Measurements from ENCODE around the gene LYSMD1.

LYSMD1 gene

DNA sequence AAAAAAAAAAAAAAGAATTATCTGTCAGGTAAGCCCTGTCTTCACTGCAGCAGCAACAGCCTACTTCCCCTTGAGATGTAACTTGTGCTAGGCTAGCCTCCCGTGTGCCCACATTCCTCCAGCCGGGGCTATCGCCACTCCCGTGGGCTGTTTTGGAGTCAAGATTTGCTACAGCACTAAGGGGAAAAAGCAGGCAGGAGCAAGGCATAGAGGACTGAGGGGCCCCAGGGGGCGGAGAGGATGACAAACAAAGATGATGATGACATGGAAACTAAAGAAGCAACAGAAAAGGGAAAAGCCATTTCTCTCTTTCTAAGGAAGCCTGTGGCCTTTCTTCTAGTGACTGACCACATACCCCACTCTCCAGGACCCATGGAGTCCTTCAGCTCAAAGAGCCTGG is 7.4 kb downstream of the LYSMD1 start:
- no peak overlapping the region for H3K9ac ChIP-seq
- TF ChIP-seq, protein P1, sequence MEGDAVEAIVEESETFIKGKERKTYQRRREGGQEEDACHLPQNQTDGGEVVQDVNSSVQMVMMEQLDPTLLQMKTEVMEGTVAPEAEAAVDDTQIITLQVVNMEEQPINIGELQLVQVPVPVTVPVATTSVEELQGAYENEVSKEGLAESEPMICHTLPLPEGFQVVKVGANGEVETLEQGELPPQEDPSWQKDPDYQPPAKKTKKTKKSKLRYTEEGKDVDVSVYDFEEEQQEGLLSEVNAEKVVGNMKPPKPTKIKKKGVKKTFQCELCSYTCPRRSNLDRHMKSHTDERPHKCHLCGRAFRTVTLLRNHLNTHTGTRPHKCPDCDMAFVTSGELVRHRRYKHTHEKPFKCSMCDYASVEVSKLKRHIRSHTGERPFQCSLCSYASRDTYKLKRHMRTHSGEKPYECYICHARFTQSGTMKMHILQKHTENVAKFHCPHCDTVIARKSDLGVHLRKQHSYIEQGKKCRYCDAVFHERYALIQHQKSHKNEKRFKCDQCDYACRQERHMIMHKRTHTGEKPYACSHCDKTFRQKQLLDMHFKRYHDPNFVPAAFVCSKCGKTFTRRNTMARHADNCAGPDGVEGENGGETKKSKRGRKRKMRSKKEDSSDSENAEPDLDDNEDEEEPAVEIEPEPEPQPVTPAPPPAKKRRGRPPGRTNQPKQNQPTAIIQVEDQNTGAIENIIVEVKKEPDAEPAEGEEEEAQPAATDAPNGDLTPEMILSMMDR (conservative IDR thresholded peaks at IDR 0.05; ENCODE audit: low read depth, low read length) = no peak
- H2AFZ ChIP-seq (ENCODE audit: low read depth) = no peak overlapping the region
- no peaks in the 10 kb centered on the region for H3K36me3 ChIP-seq (ENCODE audit: insufficient read depth)
- no peak overlapping the region for H3K4me2 ChIP-seq
- H3K79me2 ChIP-seq (ENCODE audit: insufficient read depth, low read depth) = no peaks in the 10 kb centered on the region
- H3K27me3 ChIP-seq (ENCODE audit: insufficient read depth, low read depth) = no peaks in the 10 kb centered on the region
- no peak overlapping the region for H3K27ac ChIP-seq
- H3K4me3 ChIP-seq (IDR thresholded peaks at IDR 0.05; ENCODE audit: insufficient read depth, low read depth, low read length) = no peak overlapping the region
- peaks cover 22% of the 10 kb centered on the region for H3K4me1 ChIP-seq (ENCODE audit: low read depth, poor library complexity, severe bottlenecking)
- no peaks in the 10 kb centered on the region for H4K20me1 ChIP-seq (ENCODE audit: insufficient read depth)

DNA sequence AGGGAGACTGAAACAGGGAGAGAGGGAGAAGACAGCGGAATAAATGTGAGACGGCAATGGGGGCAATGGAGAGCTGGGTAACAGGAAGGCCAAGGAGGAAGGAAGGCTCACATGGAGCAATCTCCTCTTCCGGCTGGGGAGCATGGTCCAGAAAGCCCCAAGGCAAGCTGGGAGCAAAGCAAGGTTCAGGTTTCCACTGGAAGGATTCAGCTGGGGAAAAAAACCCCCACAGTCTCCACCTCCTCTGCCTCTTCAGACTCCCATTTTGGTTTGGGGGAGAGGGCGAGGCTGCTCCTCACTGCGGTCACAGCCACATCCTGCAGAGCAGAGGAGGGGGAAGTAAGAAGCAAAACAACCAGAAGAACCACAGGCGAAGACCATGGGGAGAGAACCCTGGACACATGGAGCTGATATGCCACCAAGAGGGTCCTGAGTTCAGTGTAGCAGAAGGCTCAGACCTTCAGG is 8.6 kb downstream of the LYSMD1 start:
- TF ChIP-seq, protein P1 (conservative IDR thresholded peaks at IDR 0.05; ENCODE audit: low read depth, low read length) = no peak
- Histone ChIP-seq H4K20me1 (ENCODE audit: insufficient read depth) (no peaks in the 10 kb centered on the region), H3K27me3 (ENCODE audit: insufficient read depth, low read depth) (no peaks in the 10 kb centered on the region), H3K4me1 (ENCODE audit: low read depth, poor library complexity, severe bottlenecking) (peaks cover 22% of the 10 kb centered on the region), H3K36me3 (ENCODE audit: insufficient read depth) (no peaks in the 10 kb centered on the region), H3K27ac (no peak overlapping the region), H3K4me2 (peak overlapping the region; percentile 16; the same call in 1 of the 2 replicates), H2AFZ (ENCODE audit: low read depth) (no peak overlapping the region), H3K9ac (no peak overlapping the region), H3K79me2 (ENCODE audit: insufficient read depth, low read depth) (no peaks in the 10 kb centered on the region), H3K4me3 (IDR thresholded peaks at IDR 0.05; ENCODE audit: insufficient read depth, low read depth, low read length) (no peak overlapping the region)

DNA sequence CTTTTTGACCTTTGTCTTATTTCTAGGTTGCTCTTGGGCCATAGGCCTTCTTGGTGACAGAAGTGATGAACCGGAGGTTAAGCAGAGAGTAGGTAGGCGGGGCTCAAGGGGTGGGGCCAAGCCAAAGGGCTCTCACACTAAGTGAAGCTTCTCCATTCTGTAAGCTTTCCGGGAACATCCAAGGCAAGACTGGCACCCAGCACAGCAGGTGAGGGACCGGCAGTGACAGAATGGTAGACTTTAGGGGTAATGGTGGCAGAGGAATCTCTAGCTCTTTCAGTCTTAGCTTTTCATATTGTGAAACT is 9.2 kb downstream of the LYSMD1 start, which contains the start of gene TNFAIP8L2:
TSS of gene TNFAIP8L2 (plus strand) at position 135 of the 305 bp plus-strand sequence. CDS start 2,049 bp downstream, outside the sequence.
- Histone ChIP-seq H3K4me1 (ENCODE audit: low read depth, poor library complexity, severe bottlenecking) (peaks cover 22% of the 10 kb centered on the region), H3K27me3 (ENCODE audit: insufficient read depth, low read depth) (no peaks in the 10 kb centered on the region), H3K36me3 (ENCODE audit: insufficient read depth) (no peaks in the 10 kb centered on the region), H3K9ac (no peak within 1 kb of the TSS), H2AFZ (ENCODE audit: low read depth) (peak within 1 kb of the TSS; percentile 38), H3K79me2 (ENCODE audit: insufficient read depth, low read depth) (no peaks in the 10 kb centered on the region), H3K27ac (no peak within 1 kb of the TSS), H4K20me1 (ENCODE audit: insufficient read depth) (no peaks in the 10 kb centered on the region), H3K4me2 (peak within 1 kb of the TSS; percentile 16), H3K4me3 (IDR thresholded peaks at IDR 0.05; ENCODE audit: insufficient read depth, low read depth, low read length) (peak within 1 kb of the TSS; percentile 65)
- TF ChIP-seq, protein P1 (conservative IDR thresholded peaks at IDR 0.05; ENCODE audit: low read depth, low read length) = no peak

DNA sequence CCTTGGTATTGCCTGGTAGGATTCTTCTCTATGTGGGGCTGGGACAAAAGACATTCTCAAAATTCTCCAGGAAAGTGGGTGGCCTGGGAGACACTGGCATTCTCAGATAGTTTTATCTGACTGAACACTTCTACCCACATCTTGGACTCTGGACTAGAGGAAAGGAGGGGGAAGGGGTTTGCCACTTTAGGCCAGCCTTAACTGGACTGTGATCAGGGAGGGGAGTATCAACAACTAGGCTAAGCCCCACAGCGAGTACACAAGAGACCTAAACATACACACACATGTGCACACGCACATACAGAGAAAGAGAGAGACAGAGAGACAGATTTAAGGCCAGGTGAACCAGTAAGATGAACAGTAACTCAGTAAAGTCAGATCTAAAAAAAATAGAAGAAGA is 18.0 kb downstream of the LYSMD1 start:
- peaks cover 13% of the 10 kb centered on the region for H3K4me1 ChIP-seq (ENCODE audit: low read depth, poor library complexity, severe bottlenecking)
- H3K27me3 ChIP-seq (ENCODE audit: insufficient read depth, low read depth) = peaks cover 36% of the 10 kb centered on the region
- TF ChIP-seq, protein P1 (conservative IDR thresholded peaks at IDR 0.05; ENCODE audit: low read depth, low read length) = no peak
- H3K36me3 ChIP-seq (ENCODE audit: insufficient read depth) = no peaks in the 10 kb centered on the region
- no peaks in the 10 kb centered on the region for H3K79me2 ChIP-seq (ENCODE audit: insufficient read depth, low read depth)
- H2AFZ ChIP-seq (ENCODE audit: low read depth) = peak overlapping the region; percentile 99; the same call in 1 of the 2 replicates
- H3K27ac ChIP-seq = no peak overlapping the region
- H3K9ac ChIP-seq = no peak overlapping the region
- H3K4me3 ChIP-seq (IDR thresholded peaks at IDR 0.05; ENCODE audit: insufficient read depth, low read depth, low read length) = no peak overlapping the region
- H3K4me2 ChIP-seq = no peak overlapping the region; the same call in 1 of the 2 replicates
- no peaks in the 10 kb centered on the region for H4K20me1 ChIP-seq (ENCODE audit: insufficient read depth)
